Measurements from ENCODE around the gene SMYD2. TPM values are rescaled to one million over a fixed set of nuclear protein-coding genes. Genes with fewer than 3 reads are reported as not detected.

The SMYD2 gene
- polyA plus RNA-seq, 2 of the 4 experiments (the other 2 are of a cell fraction) = 32.3 to 54.9 TPM

DNA sequence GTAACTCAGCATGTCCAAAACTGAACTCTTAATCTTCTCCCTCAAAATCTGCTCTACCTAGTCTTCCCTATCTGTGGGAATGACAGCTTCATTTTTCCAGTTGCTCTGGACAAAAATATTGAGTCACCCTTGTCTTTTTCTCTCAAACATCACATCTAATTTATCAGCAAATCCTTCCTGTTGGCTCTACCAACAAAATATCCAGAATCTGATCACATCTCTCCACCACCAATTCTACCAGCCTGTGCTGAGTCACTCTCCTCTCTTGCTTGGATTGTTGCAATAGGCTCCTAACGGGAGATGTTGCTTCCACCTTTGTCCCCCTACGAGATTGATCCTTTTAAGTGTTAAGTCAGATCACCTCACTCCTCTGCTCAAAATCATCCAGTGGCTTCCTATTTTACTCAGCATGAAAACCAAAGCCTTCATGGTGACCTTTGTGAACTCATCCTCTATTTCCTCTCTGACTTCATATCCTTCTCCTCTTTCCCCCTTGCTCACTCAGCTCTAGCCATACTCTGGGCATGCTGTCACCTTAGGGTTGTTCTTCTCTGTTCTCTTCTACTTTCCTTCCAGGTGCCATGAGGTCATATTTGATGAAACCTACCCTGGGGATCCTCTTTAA is 21.5 kb upstream of the SMYD2 start:
- TF ChIP-seq RARB (CRISPR knock-in tag; IDR thresholded peaks at IDR 0.05) (no peak), JUNB (IDR thresholded peaks at IDR 0.05) (no peak), MYC (IDR thresholded peaks at IDR 0.05; ENCODE audit: borderline replicate concordance, low read length) (no peak), MAFK (IDR thresholded peaks at IDR 0.05; ENCODE audit: partially characterized antibody) (peak; percentile 30)
- TF ChIP-seq, protein P1, sequence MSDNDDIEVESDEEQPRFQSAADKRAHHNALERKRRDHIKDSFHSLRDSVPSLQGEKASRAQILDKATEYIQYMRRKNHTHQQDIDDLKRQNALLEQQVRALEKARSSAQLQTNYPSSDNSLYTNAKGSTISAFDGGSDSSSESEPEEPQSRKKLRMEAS (IDR thresholded peaks at IDR 0.05) = no peak
- peak in 1 of 2 experiments; percentile 36 for DNase-seq (ENCODE audit: low read depth in 1 of 2, low spot score in 1 of 2)
- no peak for FAIRE-seq
- no peaks in the 10 kb centered on the region for H3K9me3 ChIP-seq
- H3K4me1 ChIP-seq = peaks cover 13% of the 10 kb centered on the region; the same call in 2 of the 3 replicates
- WGBS (ENCODE audit: missing lambda C conversion rate) = 25% methylated on average over 2 of the region's 2 CpGs
- ChIA-PET CTCF (interaction anchor here (0.9 to 9.6 kb wide), 8 partner anchors 8 to 368 kb away, joined by 3 to 251 read pairs (median 6); no protein-coding TSS in a partner anchor), POLR2A (no interaction called here)
- H3K4me3 ChIP-seq = no peak overlapping the region
- H3K27ac ChIP-seq = peak overlapping the region; percentile 19 to 61; a peak in 5 of 6 replicates
- H3K4me2 ChIP-seq = peak overlapping the region; percentile 44
- peak in 1 of 2 experiments; percentile 31; a peak in 2 of 6 replicates for ATAC-seq

DNA sequence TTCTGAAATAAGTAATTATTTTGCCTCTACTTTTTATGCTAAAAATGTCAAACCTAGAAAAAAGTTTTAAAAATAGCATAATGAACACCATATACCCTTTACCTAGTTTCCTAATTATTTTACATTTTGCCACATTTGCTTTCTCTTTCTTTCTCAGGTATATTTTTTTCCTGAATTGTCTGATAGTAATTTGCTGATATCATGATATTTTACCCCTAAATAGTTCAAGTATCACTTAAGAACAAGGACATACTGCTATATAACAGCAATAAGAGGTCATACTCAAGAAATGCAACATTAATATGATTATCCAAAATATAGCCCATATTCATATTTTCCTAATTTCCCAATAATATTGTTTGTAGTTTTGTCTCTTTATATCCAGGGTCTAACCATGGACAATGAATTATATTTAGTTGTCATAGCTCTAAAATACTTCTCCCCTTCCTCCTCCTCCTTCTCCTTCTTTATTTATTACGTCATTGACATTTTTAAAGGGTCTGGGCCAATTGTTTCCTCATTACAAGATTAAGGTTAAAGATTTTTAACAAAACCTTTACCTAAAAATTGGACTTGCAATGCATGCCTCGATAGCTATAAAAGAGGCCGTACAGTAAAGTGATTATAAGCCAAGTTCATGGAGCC is 20.3 kb upstream of the SMYD2 start:
- TF ChIP-seq JUN (IDR thresholded peaks at IDR 0.05) = no peak
- TF ChIP-seq MAFK (IDR thresholded peaks at IDR 0.05; ENCODE audit: partially characterized antibody) = peak; percentile 74
- TF ChIP-seq, protein P2, sequence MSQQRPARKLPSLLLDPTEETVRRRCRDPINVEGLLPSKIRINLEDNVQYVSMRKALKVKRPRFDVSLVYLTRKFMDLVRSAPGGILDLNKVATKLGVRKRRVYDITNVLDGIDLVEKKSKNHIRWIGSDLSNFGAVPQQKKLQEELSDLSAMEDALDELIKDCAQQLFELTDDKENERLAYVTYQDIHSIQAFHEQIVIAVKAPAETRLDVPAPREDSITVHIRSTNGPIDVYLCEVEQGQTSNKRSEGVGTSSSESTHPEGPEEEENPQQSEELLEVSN (IDR thresholded peaks at IDR 0.05; ENCODE audit: borderline replicate concordance, low read depth) = no peak
- peaks cover 13% of the 10 kb centered on the region; the same call in 2 of the 3 replicates for H3K4me1 ChIP-seq
- H3K4me3 ChIP-seq = no peak overlapping the region
- CTCF ChIA-PET = interaction anchor here (0.6 to 9.6 kb wide), 65 partner anchors 9 to 1313 kb away, joined by 3 to 251 read pairs (median 5); partner anchors contain the start of genes CENPF and SMYD2
- no peak overlapping the region for H3K4me2 ChIP-seq
- H3K27ac ChIP-seq = no peak overlapping the region
- H3K9me3 ChIP-seq = no peaks in the 10 kb centered on the region
- POLR2A ChIA-PET = no interaction called here
- DNase-seq (ENCODE audit: low read depth in 1 of 2, low spot score in 1 of 2) = no peak
- WGBS (ENCODE audit: missing lambda C conversion rate) = 67% methylated on average over 3 of the region's 3 CpGs
- FAIRE-seq = peak; percentile 28
- no peak for ATAC-seq

DNA sequence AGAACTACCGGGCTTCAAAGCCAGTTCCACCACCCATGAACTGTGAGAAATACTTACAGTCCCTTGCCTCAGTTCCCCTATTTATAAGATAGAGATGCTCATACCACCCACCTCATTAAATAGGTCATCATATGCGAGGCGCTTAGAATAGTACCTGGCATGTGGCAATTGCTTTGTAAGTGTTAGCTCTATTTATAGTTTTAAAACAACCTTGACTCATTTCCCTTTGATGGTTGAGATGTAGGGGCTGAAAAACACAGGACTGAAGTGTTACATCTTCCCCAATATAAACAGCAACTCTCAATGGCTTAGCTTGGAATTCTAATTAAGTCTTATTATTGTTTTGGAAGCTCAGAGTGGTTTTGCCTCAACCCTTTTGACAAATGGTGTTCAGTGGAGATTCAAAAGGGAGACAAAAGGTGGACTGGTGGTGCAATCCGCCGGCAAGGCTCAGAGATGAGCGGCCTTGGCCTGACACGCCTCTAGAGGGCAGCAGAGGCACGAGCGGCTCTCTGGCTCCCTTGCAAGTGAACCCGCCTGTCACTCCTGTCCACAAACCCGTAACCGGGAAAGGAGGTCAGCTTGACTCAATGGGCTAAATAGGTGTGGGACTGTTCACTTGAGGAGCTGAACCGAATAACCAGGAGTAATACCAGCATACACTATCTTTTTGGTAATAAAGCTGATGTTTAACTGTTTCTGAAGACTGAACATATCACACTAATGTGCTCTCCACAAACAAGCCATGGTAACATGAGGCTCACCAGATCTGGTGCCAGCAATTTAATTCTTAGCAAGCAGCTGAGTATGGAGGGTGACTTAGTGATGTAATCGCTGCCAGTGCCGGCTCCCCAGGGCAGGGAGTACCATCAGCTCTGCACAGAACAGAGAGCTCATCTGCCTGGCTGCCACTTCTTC is 19.5 kb upstream of the SMYD2 start:
- peak; percentile 59 for FAIRE-seq
- 3% methylated on average over 15 of the region's 15 CpGs for WGBS (ENCODE audit: missing lambda C conversion rate)
- TF ChIP-seq POLR2A (IDR thresholded peaks at IDR 0.05; ENCODE audit: low read length) (no peak), RFX5 (IDR thresholded peaks at IDR 0.05) (no peak), MAZ (IDR thresholded peaks at IDR 0.05; ENCODE audit: borderline replicate concordance, low read depth, low read length) (no peak), HOXB13 (CRISPR knock-in tag; IDR thresholded peaks at IDR 0.05; ENCODE audit: low read depth) (no peak), KDM1A (IDR thresholded peaks at IDR 0.05; ENCODE audit: low read depth) (no peak), BHLHE40 (IDR thresholded peaks at IDR 0.05; ENCODE audit: low read depth, low read length) (no peak), ZNF302 (CRISPR knock-in tag; IDR thresholded peaks at IDR 0.05) (no peak), HDAC2 (IDR thresholded peaks at IDR 0.05) (no peak), SMC3 (IDR thresholded peaks at IDR 0.05) (peak; percentile 86), NPAS2 (CRISPR knock-in tag; IDR thresholded peaks at IDR 0.05; ENCODE audit: borderline replicate concordance) (no peak), RCOR1 (IDR thresholded peaks at IDR 0.05; ENCODE audit: low read depth, low read length) (no peak), RAD21 (conservative IDR thresholded peaks at IDR 0.05 in 1 of 2, IDR thresholded peaks at IDR 0.05 in 1 of 2) (peak; percentile 84 to 86), FOXS1 (CRISPR knock-in tag; IDR thresholded peaks at IDR 0.05) (no peak), HOXA7 (CRISPR knock-in tag; IDR thresholded peaks at IDR 0.05) (no peak), MAFK (IDR thresholded peaks at IDR 0.05; ENCODE audit: partially characterized antibody) (no peak), CEBPB (IDR thresholded peaks at IDR 0.05) (peak; percentile 64 to 78; a peak in 3 of 4 replicates)
- TF ChIP-seq, protein P3, sequence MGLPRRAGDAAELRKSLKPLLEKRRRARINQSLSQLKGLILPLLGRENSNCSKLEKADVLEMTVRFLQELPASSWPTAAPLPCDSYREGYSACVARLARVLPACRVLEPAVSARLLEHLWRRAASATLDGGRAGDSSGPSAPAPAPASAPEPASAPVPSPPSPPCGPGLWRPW (IDR thresholded peaks at IDR 0.05) = no peak
- TF ChIP-seq, protein P4, sequence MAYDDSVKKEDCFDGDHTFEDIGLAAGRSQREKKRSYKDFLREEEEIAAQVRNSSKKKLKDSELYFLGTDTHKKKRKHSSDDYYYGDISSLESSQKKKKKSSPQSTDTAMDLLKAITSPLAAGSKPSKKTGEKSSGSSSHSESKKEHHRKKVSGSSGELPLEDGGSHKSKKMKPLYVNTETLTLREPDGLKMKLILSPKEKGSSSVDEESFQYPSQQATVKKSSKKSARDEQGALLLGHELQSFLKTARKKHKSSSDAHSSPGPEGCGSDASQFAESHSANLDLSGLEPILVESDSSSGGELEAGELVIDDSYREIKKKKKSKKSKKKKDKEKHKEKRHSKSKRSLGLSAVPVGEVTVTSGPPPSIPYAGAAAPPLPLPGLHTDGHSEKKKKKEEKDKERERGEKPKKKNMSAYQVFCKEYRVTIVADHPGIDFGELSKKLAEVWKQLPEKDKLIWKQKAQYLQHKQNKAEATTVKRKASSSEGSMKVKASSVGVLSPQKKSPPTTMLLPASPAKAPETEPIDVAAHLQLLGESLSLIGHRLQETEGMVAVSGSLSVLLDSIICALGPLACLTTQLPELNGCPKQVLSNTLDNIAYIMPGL (CRISPR knock-in tag; IDR thresholded peaks at IDR 0.05; ENCODE audit: borderline replicate concordance) = no peak
- TF ChIP-seq, protein P5, sequence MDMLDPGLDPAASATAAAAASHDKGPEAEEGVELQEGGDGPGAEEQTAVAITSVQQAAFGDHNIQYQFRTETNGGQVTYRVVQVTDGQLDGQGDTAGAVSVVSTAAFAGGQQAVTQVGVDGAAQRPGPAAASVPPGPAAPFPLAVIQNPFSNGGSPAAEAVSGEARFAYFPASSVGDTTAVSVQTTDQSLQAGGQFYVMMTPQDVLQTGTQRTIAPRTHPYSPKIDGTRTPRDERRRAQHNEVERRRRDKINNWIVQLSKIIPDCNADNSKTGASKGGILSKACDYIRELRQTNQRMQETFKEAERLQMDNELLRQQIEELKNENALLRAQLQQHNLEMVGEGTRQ (IDR thresholded peaks at IDR 0.05) = no peak
- TF ChIP-seq, protein P1 (IDR thresholded peaks at IDR 0.05) = peak; percentile 54

More for the DNA sequence above, 19.5 kb upstream of the SMYD2 start:
- Histone ChIP-seq H3K9me3 (no peaks in the 10 kb centered on the region), H3K27ac (0 out of 6 replicates have a peak overlapping the region, but pooled peaks of 1 of the 2 experiments have one; percentile 39), H3K4me3 (no peak overlapping the region), H3K4me2 (peak overlapping the region; percentile 64), H3K4me1 (peaks cover 13% of the 10 kb centered on the region; the same call in 2 of the 3 replicates)
- DNase-seq (ENCODE audit: low read depth in 1 of 2, low spot score in 1 of 2) (peak; percentile 53 to 79), ATAC-seq (peak; percentile 96 to 99)
- ChIA-PET POLR2A (no interaction called here), CTCF (interaction anchor here (0.6 to 9.6 kb wide), 75 partner anchors 9 to 1314 kb away, joined by 3 to 251 read pairs (median 5); partner anchors contain the start of genes CENPF and SMYD2)

Data from A549 (cell line).